DND-41 (cell line): Measurements from ENCODE around the gene CEACAM4.

Source experiments
- ATAC-seq: fragments of 200-7000 bp; cut with Tn5 transposase; 3 replicates; pipeline ENCODE4 v1.9.1; 2021; ENCODE audit warnings: low read depth; ENCODE audit not compliant: insufficient read depth
- DNase-seq: peaks from one replicate; pipeline ENCODE4 v3.0.0-alpha.2; 2020
- H2AFZ ChIP-seq: 2 replicates; pipeline ENCODE4 v1.6.0; 2012; ENCODE audit warnings: low read depth, low read length
- H3K27ac ChIP-seq: 2 replicates; pipeline ENCODE4 v1.5.1; 2012; ENCODE audit warnings: low read length, inconsistent platforms
- H3K27me3 ChIP-seq: fragments of 200-600 bp; sonication (generic); 2 replicates; pipeline ENCODE4 v1.6.0; 2012; ENCODE audit warnings: low read length, mild to moderate bottlenecking, inconsistent platforms; ENCODE audit not compliant: insufficient read depth, poor library complexity
- H3K36me3 ChIP-seq: 2 replicates; pipeline ENCODE4 v1.5.1; 2012; ENCODE audit warnings: low read length, inconsistent platforms; ENCODE audit not compliant: insufficient read depth
- H3K4me1 ChIP-seq: 2 replicates; pipeline ENCODE4 v1.5.1; 2012; ENCODE audit warnings: mild to moderate bottlenecking, low read length; ENCODE audit not compliant: insufficient read depth
- H3K4me2 ChIP-seq: 2 replicates; pipeline ENCODE4 v1.6.0; 2012; ENCODE audit warnings: mild to moderate bottlenecking, moderate library complexity, low read length, inconsistent platforms; ENCODE audit not compliant: insufficient read depth
- H3K4me3 ChIP-seq, 2 experiments: fragments of 200-600 bp in 1 of 2; shearing (Covaris generic) in 1 of 2; 2 replicates each; pipeline ENCODE4 v1.5.1; 2012 to 2016; ENCODE audit warnings: inconsistent platforms in 2 of 2, low read length in 2 of 2, mild to moderate bottlenecking in 2 of 2, low read depth in 1 of 2, moderate library complexity in 1 of 2
- H3K79me2 ChIP-seq: 2 replicates; pipeline ENCODE4 v1.6.0; 2012; ENCODE audit warnings: low read length, inconsistent platforms; ENCODE audit not compliant: insufficient read depth
- H3K9ac ChIP-seq: 2 replicates; pipeline ENCODE4 v1.6.0; 2012; ENCODE audit warnings: low read depth, mild to moderate bottlenecking, inconsistent platforms, low read length, moderate library complexity
- H3K9me3 ChIP-seq: 2 replicates; pipeline ENCODE4 v1.5.1; 2012; ENCODE audit warnings: low read length, moderate library complexity, mild to moderate bottlenecking, inconsistent platforms; ENCODE audit not compliant: insufficient read depth, severe bottlenecking
- H4K20me1 ChIP-seq: 2 replicates; pipeline ENCODE4 v1.6.0; 2012; ENCODE audit warnings: low read length; ENCODE audit not compliant: insufficient read depth
- CTCF ChIP-seq: IDR thresholded peaks from 2 replicates; pipeline ENCODE4 v1.5.1; 2012; ENCODE audit warnings: borderline replicate concordance, low read length, moderate library complexity, mild to moderate bottlenecking; ENCODE audit not compliant: poor library complexity, severe bottlenecking; ENCODE audit errors: extremely low read depth
- EZH2 ChIP-seq: IDR thresholded peaks from 3 replicates; pipeline ENCODE4 v1.6.1; 2012; ENCODE audit warnings: borderline replicate concordance, low read depth, mild to moderate bottlenecking, moderate library complexity, low read length, inconsistent platforms; ENCODE audit not compliant: severe bottlenecking

Gene CEACAM4

GRCh38 chr19:41638641-41639081 lies 11.8 kb upstream of the CEACAM4 start:
- Histone ChIP-seq H3K4me1 (no peaks in the 10 kb centered on the region), H3K9ac (no peak overlapping the region), H3K27ac (no peak overlapping the region), H3K36me3 (no peaks in the 10 kb centered on the region), H3K4me2 (no peak overlapping the region), H2AFZ (no peak overlapping the region), H3K4me3 (no peak overlapping the region), H4K20me1 (no peaks in the 10 kb centered on the region), H3K79me2 (no peaks in the 10 kb centered on the region), H3K27me3 (no peaks in the 10 kb centered on the region), H3K9me3 (no peaks in the 10 kb centered on the region)
- ATAC-seq (no peak), DNase-seq (no peak)
- TF ChIP-seq EZH2 (no peak), CTCF (no peak)

GRCh38 chr19:41637484-41637883 lies 10.6 kb upstream of the CEACAM4 start:
- Histone ChIP-seq H3K4me1 (no peaks in the 10 kb centered on the region), H4K20me1 (no peaks in the 10 kb centered on the region), H2AFZ (no peak overlapping the region), H3K36me3 (no peaks in the 10 kb centered on the region), H3K27ac (no peak overlapping the region), H3K9ac (no peak overlapping the region), H3K79me2 (no peaks in the 10 kb centered on the region), H3K9me3 (no peaks in the 10 kb centered on the region), H3K27me3 (no peaks in the 10 kb centered on the region), H3K4me3 (no peak overlapping the region), H3K4me2 (no peak overlapping the region)
- TF ChIP-seq CTCF = no peak
- no peak for TF ChIP-seq EZH2
- DNase-seq (no peak), ATAC-seq (no peak)

- no peak overlapping the region for H3K9ac ChIP-seq
- no peak for TF ChIP-seq CTCF
- TF ChIP-seq EZH2 = no peak
- H3K4me1 ChIP-seq = no peaks in the 10 kb centered on the region
- no peak overlapping the region for H3K4me3 ChIP-seq
- H2AFZ ChIP-seq = no peak overlapping the region
- no peaks in the 10 kb centered on the region for H3K27me3 ChIP-seq
- DNase-seq (no peak), ATAC-seq (no peak)
- H3K4me2 ChIP-seq = no peak overlapping the region
- H3K9me3 ChIP-seq = peaks cover 3% of the 10 kb centered on the region
- no peaks in the 10 kb centered on the region for H4K20me1 ChIP-seq
- no peak overlapping the region for H3K27ac ChIP-seq
- no peaks in the 10 kb centered on the region for H3K79me2 ChIP-seq
- H3K36me3 ChIP-seq = no peaks in the 10 kb centered on the region
Observed at GRCh38 chr19:41627966-41628675, 1.2 kb upstream of the CEACAM4 start.
